A549 (cell line): ENCODE results near the gene RELN. TPM values are rescaled to one million over a fixed set of nuclear protein-coding genes. Genes with fewer than 3 reads are reported as not detected.
A peak's percentile ranks its signal among the peaks of the same experiment; 100 is the strongest.
"Not testable (repeated sequence)": the region's sequence is repeated elsewhere in the genome, so short reads cannot be mapped to it uniquely, and the experiment has no call there.

Source experiments
- ATAC-seq, 2 experiments: fragments of 200-7000 bp in 1 of 2; fragments of >200 bp in 1 of 2; cut with Nextera tagmentation in 1 of 2; cut with Tn5 transposase in 1 of 2; 3 replicates each; pipeline versions ENCODE4 v1.8.0 to v1.9.1; 2018 to 2020; ENCODE audit warnings: mild to moderate bottlenecking in 1 of 2, moderate library complexity in 1 of 2
- CTCF ChIA-PET: fragments of 300-600 bp; sonication (Branson Sonifier 250); formaldehyde crosslinking; extraction: SDS; loops from one replicate; lab custom pipeline; 2021; ENCODE audit warnings: antibody characterized with exemption, inconsistent platforms; lab: Yijun Ruan, JAX
- POLR2A ChIA-PET: fragments of 350-600 bp; formaldehyde crosslinking; extraction: SDS; loops from one replicate; lab custom pipeline; 2021; ENCODE audit warnings: antibody characterized with exemption, inconsistent platforms; lab: Yijun Ruan, JAX
- DNase-seq, 2 experiments: peaks; one replicate each; pipeline versions ENCODE4 v3.0.0 to v3.0.0-alpha.2; 2011 to 2016; ENCODE audit warnings: low read depth in 1 of 2, low spot score in 1 of 2
- FAIRE-seq: peaks from 2 replicates; lab custom pipeline; 2011; peaks lifted over from hg19 to GRCh38; lab: Jason Lieb, UNC
- H3K27ac ChIP-seq, 2 experiments: fragments of >200 bp; sonication (Bioruptor Twin); formaldehyde crosslinking; 3 replicates each; pipeline ENCODE4 v1.5.1; 2016 to 2017
- H3K4me1 ChIP-seq: fragments of >200 bp; sonication (Bioruptor Twin); formaldehyde crosslinking; 3 replicates; pipeline ENCODE4 v1.6.1; 2016
- H3K4me2 ChIP-seq: fragments of >200 bp; sonication (Bioruptor Twin); formaldehyde crosslinking; 3 replicates; pipeline ENCODE4 v1.6.1; 2016
- H3K4me3 ChIP-seq: fragments of >200 bp; sonication (Bioruptor Twin); formaldehyde crosslinking; 3 replicates; pipeline ENCODE4 v1.5.1; 2016
- H3K9me3 ChIP-seq: fragments of >200 bp; sonication (Bioruptor Twin); formaldehyde crosslinking; 3 replicates; pipeline ENCODE4 v1.6.1; 2016
- BCL3 ChIP-seq: fragments of >200 bp; sonication (Bioruptor Twin); formaldehyde crosslinking; IDR thresholded peaks from 3 replicates; pipeline ENCODE4 v1.6.1; 2016
- CHD2 ChIP-seq: fragments of 150-350 bp; IDR thresholded peaks from 2 replicates; pipeline ENCODE4 v1.6.1; 2014; ENCODE audit warnings: low read length; ENCODE audit not compliant: partially characterized antibody
- EHF ChIP-seq: fragments of 250-450 bp; sonication (Bioruptor Pico); IDR thresholded peaks from 2 replicates; pipeline ENCODE4 v1.5.0; 2020; ENCODE audit warnings: mild to moderate bottlenecking
- EHMT2 ChIP-seq: fragments of 200-600 bp; sonication (generic); IDR thresholded peaks from 2 replicates; pipeline ENCODE4 v1.6.1; 2016; ENCODE audit warnings: antibody characterized with exemption, low read depth, mild to moderate bottlenecking, moderate library complexity
- ELK1 ChIP-seq: fragments of 150-350 bp; IDR thresholded peaks from 2 replicates; pipeline ENCODE4 v1.6.1; 2014; ENCODE audit warnings: low read depth, mild to moderate bottlenecking, low read length
- FOSL2 ChIP-seq, 2 experiments: fragments of 450-650 bp in 1 of 2; fragments of >200 bp in 1 of 2; sonication (Bioruptor Twin) in 1 of 2; formaldehyde crosslinking; IDR thresholded peaks; 2 replicates each; pipeline versions ENCODE4 v1.5.0 to v1.6.1; 2016 to 2020; ENCODE audit warnings: mild to moderate bottlenecking in 1 of 2, moderate library complexity in 1 of 2
- HEYL ChIP-seq: fragments of 250-450 bp; sonication (Bioruptor Pico); IDR thresholded peaks from 2 replicates; pipeline ENCODE4 v1.8.0; 2021; ENCODE audit warnings: mild to moderate bottlenecking, moderate library complexity
- HMGXB4 ChIP-seq: fragments of 250-450 bp; sonication (Bioruptor Pico); IDR thresholded peaks from 2 replicates; pipeline ENCODE4 v1.5.0; 2021; ENCODE audit warnings: mild to moderate bottlenecking, moderate library complexity, borderline replicate concordance
- JUNB ChIP-seq: fragments of >200 bp; sonication (Bioruptor Twin); formaldehyde crosslinking; IDR thresholded peaks from 2 replicates; pipeline ENCODE4 v1.6.1; 2016
- KDM5A ChIP-seq: fragments of 200-600 bp; sonication (generic); IDR thresholded peaks from 2 replicates; pipeline ENCODE4 v1.6.1; 2016; ENCODE audit warnings: antibody characterized with exemption, mild to moderate bottlenecking
- MYC ChIP-seq: IDR thresholded peaks from 2 replicates; pipeline ENCODE4 v1.6.1; 2012; ENCODE audit warnings: mild to moderate bottlenecking, inconsistent platforms, low read length, improper control_type of control experiment, borderline replicate concordance
- POLR2A ChIP-seq: IDR thresholded peaks from 2 replicates; pipeline ENCODE4 v1.6.1; 2012; ENCODE audit warnings: mild to moderate bottlenecking, low read length
- RAD21 ChIP-seq, 2 experiments: fragments of >200 bp in 1 of 2; sonication (Bioruptor Twin) in 1 of 2; formaldehyde crosslinking in 1 of 2; IDR thresholded peaks in 1 of 2; conservative IDR thresholded peaks in 1 of 2; 2 replicates in 1 of 2; 3 replicates in 1 of 2; pipeline ENCODE4 v1.6.1; 2012 to 2018; ENCODE audit warnings: inconsistent platforms in 1 of 2
- RARB ChIP-seq: fragments of 250-450 bp; sonication (Bioruptor Pico); IDR thresholded peaks from 2 replicates; pipeline ENCODE4 v1.8.0; 2021; ENCODE audit warnings: mild to moderate bottlenecking, moderate library complexity
- RCOR1 ChIP-seq: fragments of 150-350 bp; IDR thresholded peaks from 2 replicates; pipeline ENCODE4 v1.6.1; 2014; ENCODE audit warnings: antibody characterized with exemption, low read length, low read depth
- SMC3 ChIP-seq: fragments of >200 bp; sonication (Bioruptor Twin); formaldehyde crosslinking; IDR thresholded peaks from 3 replicates; pipeline ENCODE4 v1.6.1; 2018; ENCODE audit warnings: inconsistent platforms
- TP53 ChIP-seq: fragments of 250-450 bp; sonication (Bioruptor Pico); IDR thresholded peaks from 2 replicates; pipeline ENCODE4 v1.5.0; 2021; ENCODE audit warnings: mild to moderate bottlenecking, moderate library complexity
- ZC3H11A ChIP-seq: fragments of 450-650 bp; IDR thresholded peaks from 2 replicates; pipeline ENCODE4 v1.6.1; 2014; ENCODE audit warnings: antibody characterized with exemption, mild to moderate bottlenecking
- ZFP36 ChIP-seq: fragments of 450-650 bp; IDR thresholded peaks from 2 replicates; pipeline ENCODE4 v1.6.1; 2014; ENCODE audit warnings: borderline replicate concordance; ENCODE audit not compliant: partially characterized antibody
- ZNF302 ChIP-seq: fragments of 250-450 bp; sonication (Bioruptor Pico); IDR thresholded peaks from 2 replicates; pipeline ENCODE4 v1.9.0; 2021; ENCODE audit warnings: inconsistent platforms, mild to moderate bottlenecking, moderate library complexity
- WGBS: methylation state at CpG from one replicate; pipeline ENCODE4 v1.1.6; 2017; ENCODE audit errors: missing lambda C conversion rate; 5-methylcytosine and 5-hydroxymethylcytosine counted together
- polyA plus RNA-seq, 4 experiments: library from polyadenylated mRNA; depleted of rRNA in 3 of 4; stranded (reverse); fragments of >200 nt; fragmentation: RNase III in 1 of 4; extraction: RNeasy Plus Mini Kit Qiagen cat#74134 plus additional on column Dnase treatment in 1 of 4; gene quantifications; 2 replicates in 3 of 4; 3 replicates in 1 of 4; pipeline ENCODE4 v1.2.3, GENCODE V29; 2011 to 2017
- TF ChIP-seq, protein P1 (sequence below): fragments of >200 bp; sonication (Bioruptor Twin); formaldehyde crosslinking; IDR thresholded peaks from 2 replicates; pipeline ENCODE4 v1.6.1; 2016
- TF ChIP-seq, protein P2 (sequence below): IDR thresholded peaks from 2 replicates; pipeline ENCODE4 v1.6.1; 2012
- TF ChIP-seq, protein P3 (sequence below): fragments of 450-650 bp; IDR thresholded peaks from 2 replicates; pipeline ENCODE4 v1.6.1; 2014; ENCODE audit warnings: antibody characterized with exemption

RELN gene
- polyA plus RNA-seq, 2 of the 4 experiments (the other 2 are of a cell fraction) = not detected

DNA sequence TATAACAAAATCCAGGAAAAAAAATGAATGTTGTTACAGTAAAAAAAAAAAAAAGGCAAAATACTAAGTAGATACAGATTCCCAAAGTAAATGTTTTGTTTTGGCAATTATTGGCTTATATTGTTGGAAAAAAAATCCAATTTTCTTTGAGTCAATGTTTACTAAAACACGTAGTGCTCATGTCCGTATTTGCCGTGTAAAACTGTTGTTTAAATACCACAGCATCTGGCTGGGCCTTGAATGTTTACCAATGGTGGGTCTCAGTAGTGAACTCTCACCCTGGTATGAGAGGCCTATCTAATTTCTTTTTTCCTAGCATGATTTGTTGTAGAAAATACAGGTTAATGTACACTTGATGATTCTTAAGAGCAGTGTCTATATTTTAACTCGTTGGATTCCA, 502.0 kb downstream of the RELN start:
- H3K4me2 ChIP-seq = no peak overlapping the region
- H3K4me1 ChIP-seq = no peaks in the 10 kb centered on the region
- H3K4me3 ChIP-seq = no peak overlapping the region
- H3K9me3 ChIP-seq = no peaks in the 10 kb centered on the region
- no peak for FAIRE-seq
- TF ChIP-seq BCL3 = no peak
- no peak for TF ChIP-seq EHF (CRISPR knock-in tag)
- no peak for TF ChIP-seq RAD21 (conservative IDR thresholded peaks at IDR 0.05 in 1 of 2, IDR thresholded peaks at IDR 0.05 in 1 of 2)
- no peak for TF ChIP-seq TP53 (CRISPR knock-in tag)
- TF ChIP-seq ZNF302 (CRISPR knock-in tag) = no peak
- TF ChIP-seq CHD2 = no peak
- no peak for TF ChIP-seq HEYL
- no peak for TF ChIP-seq RCOR1
- TF ChIP-seq HMGXB4 (CRISPR knock-in tag) = no peak
- TF ChIP-seq FOSL2 (IDR thresholded peaks at IDR 0.05) = no peak
- TF ChIP-seq FOSL2 (CRISPR knock-in tag; IDR thresholded peaks at IDR 0.05) = no peak
- no peak for TF ChIP-seq EHMT2
- TF ChIP-seq, protein P1, sequence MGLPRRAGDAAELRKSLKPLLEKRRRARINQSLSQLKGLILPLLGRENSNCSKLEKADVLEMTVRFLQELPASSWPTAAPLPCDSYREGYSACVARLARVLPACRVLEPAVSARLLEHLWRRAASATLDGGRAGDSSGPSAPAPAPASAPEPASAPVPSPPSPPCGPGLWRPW = no peak
- no peak for TF ChIP-seq MYC
- ChIA-PET CTCF (no interaction called here), POLR2A (no interaction called here)
- DNase-seq = peak in 1 of 2 experiments; percentile 35
- WGBS = 2% methylated on average over 4 of the region's 4 CpGs
- H3K27ac ChIP-seq = no peak overlapping the region
- peak in 1 of 2 experiments; percentile 45; a peak in 2 of 6 replicates for ATAC-seq

GRCh38 chr7:103486873-103487272, 502.6 kb downstream of the RELN start:
- FAIRE-seq, ATAC-seq, H3K4me1 ChIP-seq, H3K4me3 ChIP-seq, H3K4me2 ChIP-seq, H3K27ac ChIP-seq, POLR2A ChIA-PET, H3K9me3 ChIP-seq, DNase-seq: not testable (repeated sequence)
- WGBS = 49% methylated on average over 3 of the region's 3 CpGs
- CTCF ChIA-PET = interaction anchor here (0.7 kb wide), 1 partner anchor 139 kb away, joined by 3 read pairs; no protein-coding TSS in a partner anchor

DNA sequence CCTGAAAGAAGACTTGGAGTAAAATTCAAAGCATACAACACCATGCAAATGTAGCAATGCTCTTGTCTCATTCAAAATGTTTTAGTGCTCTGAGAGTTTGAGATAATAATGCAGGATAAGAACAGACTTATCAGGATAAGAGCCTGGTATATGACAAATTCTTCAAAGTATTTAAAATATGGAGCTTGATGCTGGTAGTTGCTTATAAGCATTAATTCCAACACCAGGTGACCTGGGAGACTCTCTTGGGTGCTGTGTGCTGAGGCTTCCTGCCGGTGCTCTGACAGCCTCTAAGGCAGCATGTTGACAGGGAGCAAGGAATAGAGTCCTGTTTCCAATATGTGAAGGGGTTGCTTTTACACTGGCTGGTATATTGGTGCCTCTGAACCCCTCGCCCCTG, 508.7 kb downstream of the RELN start:
- Histone ChIP-seq H3K4me1 (no peaks in the 10 kb centered on the region), H3K9me3 (no peaks in the 10 kb centered on the region), H3K4me3 (no peak overlapping the region), H3K27ac (no peak overlapping the region), H3K4me2 (no peak overlapping the region)
- ATAC-seq = no peak
- FAIRE-seq = no peak
- TF ChIP-seq RAD21 (conservative IDR thresholded peaks at IDR 0.05 in 1 of 2, IDR thresholded peaks at IDR 0.05 in 1 of 2) = no peak
- TF ChIP-seq SMC3 = no peak
- TF ChIP-seq RARB (CRISPR knock-in tag) = no peak
- no peak for TF ChIP-seq JUNB
- CTCF ChIA-PET = no interaction called here
- WGBS = 0% methylated on average over 2 of the region's 2 CpGs
- DNase-seq = no peak
- POLR2A ChIA-PET = no interaction called here

DNA sequence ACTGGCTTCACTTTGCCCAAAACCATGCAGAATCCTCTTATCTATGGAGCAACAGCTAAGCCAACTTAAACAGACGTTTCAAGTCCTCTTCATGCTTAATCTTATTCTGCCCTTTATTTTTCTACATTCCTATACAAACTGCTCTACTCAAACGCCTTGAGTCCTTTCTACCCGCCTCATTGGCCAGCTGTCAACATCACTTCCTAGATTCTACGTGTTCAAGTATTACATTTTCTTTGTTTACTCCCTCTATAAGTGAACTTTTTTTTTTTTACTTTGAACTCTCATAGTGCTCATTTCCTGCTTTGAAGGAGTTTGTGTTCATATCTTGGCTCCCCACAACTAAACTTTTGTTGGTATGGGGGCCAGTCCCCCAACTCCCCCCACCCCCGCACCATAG, 514.5 kb downstream of the RELN start:
- FAIRE-seq (no peak), DNase-seq (no peak), ATAC-seq (no peak)
- ChIA-PET POLR2A (no interaction called here), CTCF (interaction anchor here (0.6 kb wide), 2 partner anchors 11 to 1167 kb away, joined by 3 read pairs; no protein-coding TSS in a partner anchor)
- no peaks in the 10 kb centered on the region for H3K4me1 ChIP-seq
- WGBS = 2% methylated on average over 5 of the region's 5 CpGs
- H3K4me2 ChIP-seq = no peak overlapping the region
- no peaks in the 10 kb centered on the region for H3K9me3 ChIP-seq
- no peak overlapping the region for H3K27ac ChIP-seq
- no peak overlapping the region for H3K4me3 ChIP-seq
- TF ChIP-seq KDM5A (no peak), ELK1 (no peak), POLR2A (no peak), ZC3H11A (no peak), TP53 (CRISPR knock-in tag) (no peak), ZFP36 (no peak)
- TF ChIP-seq, protein P2, sequence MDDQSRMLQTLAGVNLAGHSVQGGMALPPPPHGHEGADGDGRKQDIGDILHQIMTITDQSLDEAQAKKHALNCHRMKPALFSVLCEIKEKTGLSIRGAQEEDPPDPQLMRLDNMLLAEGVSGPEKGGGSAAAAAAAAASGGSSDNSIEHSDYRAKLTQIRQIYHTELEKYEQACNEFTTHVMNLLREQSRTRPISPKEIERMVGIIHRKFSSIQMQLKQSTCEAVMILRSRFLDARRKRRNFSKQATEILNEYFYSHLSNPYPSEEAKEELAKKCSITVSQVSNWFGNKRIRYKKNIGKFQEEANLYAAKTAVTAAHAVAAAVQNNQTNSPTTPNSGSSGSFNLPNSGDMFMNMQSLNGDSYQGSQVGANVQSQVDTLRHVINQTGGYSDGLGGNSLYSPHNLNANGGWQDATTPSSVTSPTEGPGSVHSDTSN = no peak
- TF ChIP-seq, protein P3, sequence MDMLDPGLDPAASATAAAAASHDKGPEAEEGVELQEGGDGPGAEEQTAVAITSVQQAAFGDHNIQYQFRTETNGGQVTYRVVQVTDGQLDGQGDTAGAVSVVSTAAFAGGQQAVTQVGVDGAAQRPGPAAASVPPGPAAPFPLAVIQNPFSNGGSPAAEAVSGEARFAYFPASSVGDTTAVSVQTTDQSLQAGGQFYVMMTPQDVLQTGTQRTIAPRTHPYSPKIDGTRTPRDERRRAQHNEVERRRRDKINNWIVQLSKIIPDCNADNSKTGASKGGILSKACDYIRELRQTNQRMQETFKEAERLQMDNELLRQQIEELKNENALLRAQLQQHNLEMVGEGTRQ = no peak
